ENCODE data around the gene WDR77.
A peak's percentile ranks its signal among the peaks of the same experiment; 100 is the strongest.

WDR77 gene

GRCh38 chr1:111448918-111449702 is at the start of gene WDR77, which contains the start of gene ATP5PB:
TSS of gene WDR77 (minus strand) at chr1:111449256. CDS start at chr1:111449169, 87 bp downstream.
TSS of gene ATP5PB (plus strand) at chr1:111449464. CDS start at chr1:111449542, 78 bp downstream.
- peak; percentile 93 for DNase-seq

GRCh38 chr1:111497592-111497991 is 48.5 kb upstream of the WDR77 start:
- DNase-seq: no peak

GRCh38 chr1:111496398-111496797 is 47.3 kb upstream of the WDR77 start:
- no peak for DNase-seq

- DNase-seq: no peak
Measured at GRCh38 chr1:111491070-111491469, 42.0 kb upstream of the WDR77 start.

GRCh38 chr1:111490220-111490619 is 41.2 kb upstream of the WDR77 start:
- DNase-seq: no peak

- DNase-seq: no peak
Measured at GRCh38 chr1:111489604-111490003, 40.5 kb upstream of the WDR77 start.

- no peak for DNase-seq
Measured at GRCh38 chr1:111488669-111489068, 39.6 kb upstream of the WDR77 start.

GRCh38 chr1:111487133-111487532 is 38.1 kb upstream of the WDR77 start:
- no peak for DNase-seq

- DNase-seq: no peak
Measured at GRCh38 chr1:111486431-111486830, 37.4 kb upstream of the WDR77 start.

- no peak for DNase-seq
Measured at GRCh38 chr1:111484391-111485026, 35.5 kb upstream of the WDR77 start.

GRCh38 chr1:111483876-111484275 is 34.8 kb upstream of the WDR77 start:
- no peak for DNase-seq

GRCh38 chr1:111483166-111483565 is 34.1 kb upstream of the WDR77 start:
- no peak for DNase-seq

- peak; percentile 78 for DNase-seq
Measured at GRCh38 chr1:111481387-111482221, 32.5 kb upstream of the WDR77 start.

- no peak for DNase-seq
Measured at GRCh38 chr1:111480674-111481073, 31.6 kb upstream of the WDR77 start.

- DNase-seq: no peak
Measured at GRCh38 chr1:111476761-111477309, 27.8 kb upstream of the WDR77 start.

GRCh38 chr1:111476214-111476613 is 27.2 kb upstream of the WDR77 start:
- no peak for DNase-seq

- DNase-seq: no peak
Measured at GRCh38 chr1:111475701-111476100, 26.6 kb upstream of the WDR77 start.

GRCh38 chr1:111474521-111474920 is 25.5 kb upstream of the WDR77 start:
- no peak for DNase-seq

GRCh38 chr1:111474106-111474505 is 25.1 kb upstream of the WDR77 start:
- DNase-seq: no peak

GRCh38 chr1:111471538-111471937 is 22.5 kb upstream of the WDR77 start:
- DNase-seq: no peak

GRCh38 chr1:111471012-111471411 is 22.0 kb upstream of the WDR77 start:
- no peak for DNase-seq

GRCh38 chr1:111470596-111470995 is 21.5 kb upstream of the WDR77 start:
- DNase-seq: no peak

GRCh38 chr1:111469539-111469938 is 20.5 kb upstream of the WDR77 start:
- no peak for DNase-seq

Data from right forelimb (tissue), 1 donor.